ENCODE measurements around the gene ZNF155.

- no peak for TF ChIP-seq CTCF (optimal IDR thresholded peaks at IDR 0.05 in 1 of 3, IDR thresholded peaks at IDR 0.05 in 1 of 3, conservative IDR thresholded peaks at IDR 0.05 in 1 of 3; ENCODE audit: extremely low read depth in 1 of 3, insufficient read depth in 2 of 3, low read length in 3 of 3)
- TF ChIP-seq EZH2 (IDR thresholded peaks at IDR 0.05; ENCODE audit: low read length): no peak
These were observed 40.9 kb downstream of the ZNF155 start for GRCh38 chr19:44024900-44025216.

Measured in keratinocyte (primary cell).